Measurements from ENCODE around the gene ABLIM3.

The ABLIM3 gene

DNA sequence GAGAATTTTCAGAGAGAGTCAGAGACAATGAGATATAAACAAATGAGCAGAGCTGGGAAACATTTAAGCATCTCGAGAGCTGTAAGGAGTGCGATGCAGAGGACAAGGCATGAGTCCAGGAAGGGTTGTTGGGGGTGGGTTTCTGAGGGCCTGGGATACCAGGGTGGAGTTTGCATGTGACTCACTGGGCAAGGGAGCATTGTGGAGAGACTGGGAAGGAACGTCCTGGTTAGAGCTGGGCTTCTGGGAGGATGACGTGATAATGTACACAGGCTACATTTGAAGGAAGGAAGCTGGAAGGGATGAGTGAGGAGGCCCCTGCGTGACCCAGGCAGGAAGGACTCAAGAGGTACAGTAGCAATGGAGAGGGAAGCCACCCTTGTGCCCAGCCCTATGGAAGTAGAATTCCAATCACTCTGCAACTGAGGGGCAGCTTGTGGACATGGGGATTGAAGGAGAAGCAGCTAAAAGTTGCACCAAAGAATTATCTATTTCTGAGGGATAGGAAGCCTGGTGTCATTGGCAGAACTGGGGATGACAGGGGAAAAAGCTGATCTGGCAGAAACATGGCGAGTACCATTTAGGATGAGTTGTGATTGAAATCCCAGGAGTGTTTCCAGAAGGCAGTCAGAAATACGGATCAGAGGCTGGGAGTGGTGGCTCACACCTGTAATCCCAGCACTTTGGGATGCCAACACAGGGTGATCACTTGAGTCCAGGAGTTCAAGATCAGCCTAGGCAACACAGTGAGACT lies 71.1 kb downstream of the ABLIM3 start:
- Histone ChIP-seq H3K27me3 (ENCODE audit: insufficient read depth, poor library complexity, severe bottlenecking) (no peaks in the 10 kb centered on the region), H3K27ac (ENCODE audit: poor library complexity, severe bottlenecking) (no peak overlapping the region), H3K4me3 (ENCODE audit: severe bottlenecking) (no peak overlapping the region), H3K9me3 (ENCODE audit: severe bottlenecking) (no peaks in the 10 kb centered on the region), H3K4me1 (ENCODE audit: insufficient read depth, poor library complexity, severe bottlenecking) (no peaks in the 10 kb centered on the region), H3K36me3 (ENCODE audit: low read depth) (0 out of 2 replicates have a peak, but pooled peaks cover 7% of the 10 kb centered on the region)
- ATAC-seq (ENCODE audit: low read depth) (peak; percentile 43), DNase-seq (ENCODE audit: low spot score) (no peak)
- TF ChIP-seq CTCF (IDR thresholded peaks at IDR 0.05; ENCODE audit: poor library complexity, severe bottlenecking) = no peak

- H3K4me3 ChIP-seq (ENCODE audit: severe bottlenecking) = no peak overlapping the region
- H3K36me3 ChIP-seq (ENCODE audit: low read depth) = 0 out of 2 replicates have a peak, but pooled peaks cover 12% of the 10 kb centered on the region
- no peaks in the 10 kb centered on the region for H3K9me3 ChIP-seq (ENCODE audit: severe bottlenecking)
- ATAC-seq (ENCODE audit: low read depth) (no peak), DNase-seq (ENCODE audit: low spot score) (no peak)
- no peak for TF ChIP-seq CTCF (IDR thresholded peaks at IDR 0.05; ENCODE audit: poor library complexity, severe bottlenecking)
- H3K27me3 ChIP-seq (ENCODE audit: insufficient read depth, poor library complexity, severe bottlenecking) = no peaks in the 10 kb centered on the region
- H3K4me1 ChIP-seq (ENCODE audit: insufficient read depth, poor library complexity, severe bottlenecking) = no peaks in the 10 kb centered on the region
- H3K27ac ChIP-seq (ENCODE audit: poor library complexity, severe bottlenecking) = no peak overlapping the region
Observed at GRCh38 chr5:149213264-149213880, 72.1 kb downstream of the ABLIM3 start.

DNA sequence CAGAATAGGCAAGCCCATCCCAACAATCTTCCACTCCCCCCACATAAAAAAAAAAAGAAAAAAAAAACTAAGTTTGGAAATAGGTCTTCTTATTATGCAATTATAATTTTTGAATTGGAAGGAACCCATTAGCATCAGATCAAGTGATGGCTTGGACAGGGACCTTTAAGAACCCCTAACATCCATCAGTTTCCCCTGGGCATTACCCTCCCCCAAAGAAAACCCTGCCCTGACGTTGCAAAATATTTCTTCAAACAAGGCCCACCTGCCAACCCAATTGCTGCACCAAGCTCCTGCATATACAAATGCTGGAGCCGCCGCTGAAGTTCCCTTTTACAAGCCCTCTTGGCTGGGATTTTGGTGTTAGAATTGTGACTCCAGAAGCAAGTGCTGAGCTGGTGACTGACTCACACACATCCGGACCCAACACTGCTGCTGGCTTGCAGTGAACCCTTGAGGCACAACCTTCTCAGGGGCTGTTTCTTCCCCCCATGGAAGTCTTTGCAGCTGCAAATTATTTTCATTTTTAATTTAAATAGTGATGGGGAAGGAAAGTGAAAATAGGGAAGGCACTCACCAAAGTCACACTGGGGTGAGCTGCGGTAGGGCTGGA lies 74.3 kb downstream of the ABLIM3 start:
- ATAC-seq (ENCODE audit: low read depth) = no peak
- Histone ChIP-seq H3K27ac (ENCODE audit: poor library complexity, severe bottlenecking) (no peak overlapping the region), H3K27me3 (ENCODE audit: insufficient read depth, poor library complexity, severe bottlenecking) (no peaks in the 10 kb centered on the region), H3K4me1 (ENCODE audit: insufficient read depth, poor library complexity, severe bottlenecking) (no peaks in the 10 kb centered on the region), H3K36me3 (ENCODE audit: low read depth) (0 out of 2 replicates have a peak, but pooled peaks cover 12% of the 10 kb centered on the region), H3K9me3 (ENCODE audit: severe bottlenecking) (no peaks in the 10 kb centered on the region), H3K4me3 (ENCODE audit: severe bottlenecking) (no peak overlapping the region)
- TF ChIP-seq CTCF (IDR thresholded peaks at IDR 0.05; ENCODE audit: poor library complexity, severe bottlenecking) = no peak
- no peak for DNase-seq (ENCODE audit: low spot score)

DNA sequence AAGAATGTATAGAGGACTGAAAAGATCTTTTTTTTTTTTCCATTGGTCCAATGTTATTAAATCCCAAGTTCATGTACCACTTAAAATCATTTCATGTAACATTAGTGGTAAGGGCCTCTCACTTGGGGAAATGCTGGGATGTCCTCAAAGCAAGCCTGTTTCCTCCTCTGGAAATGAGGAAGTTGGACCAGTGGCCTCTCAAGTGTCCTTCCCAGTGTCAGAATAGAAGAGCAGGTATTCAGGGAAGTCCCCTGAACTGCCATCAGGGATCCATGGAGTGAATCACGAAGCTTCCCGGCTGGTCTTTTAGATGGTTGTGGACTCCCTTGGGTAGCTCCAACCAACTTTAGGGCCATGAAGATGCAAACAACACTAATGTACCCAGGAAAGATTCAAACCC lies 75.2 kb downstream of the ABLIM3 start:
- no peak for TF ChIP-seq CTCF (IDR thresholded peaks at IDR 0.05; ENCODE audit: poor library complexity, severe bottlenecking)
- Histone ChIP-seq H3K4me1 (ENCODE audit: insufficient read depth, poor library complexity, severe bottlenecking) (no peaks in the 10 kb centered on the region), H3K9me3 (ENCODE audit: severe bottlenecking) (no peaks in the 10 kb centered on the region), H3K27me3 (ENCODE audit: insufficient read depth, poor library complexity, severe bottlenecking) (no peaks in the 10 kb centered on the region), H3K27ac (ENCODE audit: poor library complexity, severe bottlenecking) (no peak overlapping the region), H3K36me3 (ENCODE audit: low read depth) (peaks cover 15% of the 10 kb centered on the region; the same call in 1 of the 2 replicates), H3K4me3 (ENCODE audit: severe bottlenecking) (no peak overlapping the region)
- no peak for DNase-seq (ENCODE audit: low spot score)
- ATAC-seq (ENCODE audit: low read depth) = no peak
